ENCODE results near the gene KMT2A.
"Not testable (repeated sequence)": the region's sequence is repeated elsewhere in the genome, so short reads cannot be mapped to it uniquely, and the experiment has no call there.

Gene KMT2A

GRCh38 chr11:118406599-118407166 is 29.6 kb upstream of the KMT2A start:
- peak; percentile 55 for DNase-seq (ENCODE audit: low read depth)
- no peak overlapping the region for H3K4me3 ChIP-seq (ENCODE audit: low read length)
- no peak for TF ChIP-seq CTCF (conservative IDR thresholded peaks at IDR 0.05; ENCODE audit: low read length)

- DNase-seq (ENCODE audit: low read depth), result no peak
- TF ChIP-seq CTCF (conservative IDR thresholded peaks at IDR 0.05; ENCODE audit: low read length), result no peak
- no peak overlapping the region for H3K4me3 ChIP-seq (ENCODE audit: low read length)
These were observed 26.1 kb upstream of the KMT2A start for GRCh38 chr11:118410055-118410745.

- no peak overlapping the region for H3K4me3 ChIP-seq (ENCODE audit: low read length)
- no peak for DNase-seq (ENCODE audit: low read depth)
- no peak for TF ChIP-seq CTCF (conservative IDR thresholded peaks at IDR 0.05; ENCODE audit: low read length)
These were observed 24.8 kb upstream of the KMT2A start for GRCh38 chr11:118411530-118411929.

- no peak overlapping the region for H3K4me3 ChIP-seq (ENCODE audit: low read length)
- no peak for DNase-seq (ENCODE audit: low read depth)
- TF ChIP-seq CTCF (conservative IDR thresholded peaks at IDR 0.05; ENCODE audit: low read length), result no peak
These were observed 23.4 kb upstream of the KMT2A start for GRCh38 chr11:118412921-118413320.

- TF ChIP-seq CTCF (conservative IDR thresholded peaks at IDR 0.05; ENCODE audit: low read length), result no peak
- DNase-seq (ENCODE audit: low read depth), result no peak
- H3K4me3 ChIP-seq (ENCODE audit: low read length), result no peak overlapping the region
These were observed 21.1 kb upstream of the KMT2A start for GRCh38 chr11:118415062-118415738.

GRCh38 chr11:118415739-118416068 is 20.6 kb upstream of the KMT2A start:
- peak; percentile 97 for DNase-seq (ENCODE audit: low read depth)
- no peak overlapping the region for H3K4me3 ChIP-seq (ENCODE audit: low read length)
- TF ChIP-seq CTCF (conservative IDR thresholded peaks at IDR 0.05; ENCODE audit: low read length), result no peak

- not testable (repeated sequence) for H3K4me3 ChIP-seq (ENCODE audit: low read length); DNase-seq (ENCODE audit: low read depth)
These were observed 19.4 kb upstream of the KMT2A start for GRCh38 chr11:118416900-118417299.

All from AG10803 (cell line).